OCI-M2 (cell line): Measurements from ENCODE around the gene SPATA6L.
"Not testable (repeated sequence)": the region's sequence is repeated elsewhere in the genome, so short reads cannot be mapped to it uniquely, and the experiment has no call there.

Experiments used
- DNase-seq: peaks from one replicate; lab custom pipeline; 2025; ENCODE audit not compliant: unreplicated experiment; lab: John Stamatoyannopoulos, UW

The SPATA6L gene

DNA sequence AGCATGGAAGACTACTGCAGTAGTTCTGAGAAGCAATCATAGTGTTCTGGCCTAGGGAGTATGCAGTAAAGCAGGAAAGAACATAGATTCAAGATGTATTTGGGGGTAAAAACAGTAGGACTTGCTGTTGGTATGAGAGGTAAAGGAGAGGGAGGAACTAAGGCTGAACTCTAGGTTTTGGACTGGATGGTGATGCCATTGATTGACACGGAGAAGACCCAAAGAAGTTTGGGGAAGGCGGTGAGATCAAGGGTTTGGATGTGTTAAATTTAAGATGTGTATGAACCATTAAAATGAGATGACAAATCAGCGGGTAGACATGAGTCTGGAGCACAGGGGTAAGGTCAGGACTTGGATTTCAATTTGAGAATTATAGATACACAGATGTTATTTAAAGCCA, 11.1 kb upstream of the SPATA6L start:
- DNase-seq, result no peak

DNA sequence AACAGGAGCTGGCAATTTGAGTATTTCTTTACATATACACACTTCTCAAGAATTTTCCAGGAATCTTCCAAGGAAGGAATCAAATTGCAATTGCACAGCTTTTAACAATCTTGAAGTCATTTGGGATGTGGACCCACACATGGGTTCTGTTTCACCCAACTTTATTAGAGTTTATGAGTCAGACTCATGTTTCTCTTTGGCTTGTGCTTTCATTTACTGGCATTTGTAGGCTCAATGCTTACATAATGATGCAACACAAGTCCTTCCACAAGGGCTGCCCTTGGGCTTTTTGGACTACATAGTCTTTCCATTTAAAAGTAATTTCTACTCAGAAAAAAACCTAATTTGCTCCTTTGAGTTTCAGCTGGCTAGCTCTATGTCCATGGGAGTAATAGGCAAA, 8.5 kb upstream of the SPATA6L start:
- no peak for DNase-seq

DNA sequence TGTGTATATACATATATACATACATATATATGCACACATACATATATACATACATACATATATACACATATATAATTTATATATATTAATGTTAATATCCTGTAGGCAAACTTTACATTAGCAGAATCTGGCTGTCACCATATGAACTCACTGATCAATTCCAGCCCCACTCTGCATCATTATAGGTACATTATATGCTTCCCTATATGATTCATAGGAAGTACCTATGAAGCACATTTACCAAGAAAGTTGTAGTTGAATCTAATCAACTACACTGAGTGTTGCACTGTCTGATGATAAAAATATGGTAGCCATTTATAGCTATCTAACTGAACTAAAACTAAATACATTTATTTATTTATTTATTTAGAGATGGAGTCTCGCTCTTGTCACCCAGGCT, 5.5 kb upstream of the SPATA6L start:
- no peak for DNase-seq

DNA sequence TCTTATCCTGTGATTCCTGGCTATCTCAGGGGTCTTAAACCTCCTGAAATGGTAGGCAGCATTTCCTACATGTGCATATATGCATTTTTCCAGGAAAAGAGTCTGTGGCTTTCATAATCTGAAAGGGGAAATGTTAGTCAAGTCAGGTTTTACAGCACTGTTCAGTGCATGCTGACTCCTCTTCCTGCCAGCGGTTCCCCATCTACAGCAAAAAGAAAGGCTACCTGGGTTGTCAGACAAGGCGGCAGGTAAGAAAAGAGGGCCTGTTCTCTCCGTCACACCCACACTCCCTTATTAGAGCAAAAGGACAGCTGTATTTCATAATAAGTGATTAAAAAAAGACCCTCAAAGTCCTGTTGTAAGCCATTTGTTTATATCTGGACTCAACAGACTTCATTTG, 4.3 kb upstream of the SPATA6L start:
- no peak for DNase-seq

DNA sequence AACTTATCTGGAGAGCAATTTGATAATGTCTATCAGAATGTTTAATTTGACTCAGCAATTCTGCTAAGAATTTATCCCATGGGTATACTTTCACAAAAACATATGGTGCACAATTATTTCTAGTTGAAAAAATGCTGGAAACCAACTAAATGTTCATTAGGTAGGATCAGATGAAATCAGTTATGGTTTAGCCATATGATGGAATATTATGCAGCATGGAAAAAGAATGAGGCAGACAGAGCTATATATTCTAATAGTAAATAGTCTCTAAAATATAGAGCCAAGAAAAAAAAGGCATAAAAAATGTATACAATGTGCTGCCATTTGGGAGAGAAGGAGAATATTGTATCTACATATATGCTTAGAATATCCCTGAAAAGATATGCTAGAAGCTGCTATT, 3.6 kb upstream of the SPATA6L start:
- no peak for DNase-seq

DNA sequence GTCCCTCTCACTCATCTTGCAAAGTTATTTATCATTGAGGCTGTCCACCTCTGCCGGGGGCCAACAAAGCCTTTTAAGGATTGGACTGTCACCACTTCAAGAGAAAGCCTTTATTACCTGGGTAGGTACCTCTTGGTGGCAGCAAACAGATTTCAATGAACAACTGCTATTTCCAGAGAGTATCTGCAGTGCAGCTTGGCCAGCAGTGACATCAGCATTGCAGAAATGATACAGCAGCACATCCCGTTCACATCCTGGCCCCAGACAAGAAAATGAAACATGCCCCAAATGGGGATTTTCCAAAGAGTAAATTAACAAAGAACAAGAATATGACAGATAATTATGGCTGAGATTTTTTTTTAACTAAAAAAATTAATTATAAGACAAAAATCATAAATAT, 2.3 kb upstream of the SPATA6L start:
- no peak for DNase-seq

DNA sequence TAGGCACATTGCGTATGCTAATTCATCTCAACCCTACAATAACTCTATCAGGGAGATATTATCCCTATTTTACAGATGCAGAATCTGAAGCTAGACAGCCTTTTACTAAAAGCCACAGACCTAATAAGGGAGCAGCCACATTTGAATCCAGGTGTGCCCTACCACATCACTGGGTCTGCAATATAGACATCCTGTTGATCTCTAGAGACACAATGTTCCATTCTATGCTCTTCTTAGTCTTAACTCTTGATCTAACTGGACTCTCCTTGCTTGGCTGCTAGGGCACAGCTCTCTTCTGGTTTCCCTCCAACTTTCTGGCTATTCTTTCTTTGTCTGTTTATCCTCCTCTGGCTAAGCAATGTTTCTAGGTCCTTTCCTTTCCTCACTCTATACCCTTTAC, 1.4 kb upstream of the SPATA6L start:
- DNase-seq, result no peak

DNA sequence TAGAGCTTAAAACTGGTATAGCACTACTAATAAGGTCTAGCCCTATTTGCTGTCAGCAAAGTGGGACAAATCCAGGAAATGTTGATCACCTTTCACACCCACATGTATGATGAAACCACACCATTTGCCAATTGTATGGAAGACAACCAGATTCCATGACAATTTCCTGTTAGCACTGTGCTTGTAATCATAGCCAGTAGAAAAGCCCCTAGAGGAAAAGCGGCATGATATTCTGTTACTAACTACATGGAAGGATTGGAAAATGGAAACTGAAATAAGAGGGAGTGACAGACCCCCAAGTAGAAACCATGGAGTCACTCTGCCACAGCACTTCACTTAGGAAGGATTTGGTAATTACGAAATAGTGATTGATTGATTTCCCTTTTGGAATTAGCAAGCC, 923 bp downstream of the SPATA6L start:
- no peak for DNase-seq

DNA sequence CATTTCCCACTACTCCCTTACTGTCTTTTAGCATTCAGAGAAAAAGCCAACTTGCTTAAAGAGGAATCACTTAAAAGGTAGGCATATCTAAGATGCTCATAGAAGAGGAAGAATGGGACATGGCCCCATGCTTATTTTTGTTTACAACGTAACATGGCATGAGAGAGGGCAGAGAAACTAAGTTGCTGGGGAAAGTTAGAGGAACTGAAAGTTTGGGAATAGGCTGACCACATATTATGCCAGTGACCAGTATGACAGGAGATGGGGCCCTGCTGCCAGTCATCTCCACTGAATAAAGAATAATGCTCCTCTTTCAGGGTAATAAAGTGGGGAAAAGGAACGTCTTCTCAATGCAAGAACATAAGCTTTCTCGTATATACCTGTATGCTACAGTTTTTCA, 2.3 kb downstream of the SPATA6L start:
- DNase-seq, result no peak

DNA sequence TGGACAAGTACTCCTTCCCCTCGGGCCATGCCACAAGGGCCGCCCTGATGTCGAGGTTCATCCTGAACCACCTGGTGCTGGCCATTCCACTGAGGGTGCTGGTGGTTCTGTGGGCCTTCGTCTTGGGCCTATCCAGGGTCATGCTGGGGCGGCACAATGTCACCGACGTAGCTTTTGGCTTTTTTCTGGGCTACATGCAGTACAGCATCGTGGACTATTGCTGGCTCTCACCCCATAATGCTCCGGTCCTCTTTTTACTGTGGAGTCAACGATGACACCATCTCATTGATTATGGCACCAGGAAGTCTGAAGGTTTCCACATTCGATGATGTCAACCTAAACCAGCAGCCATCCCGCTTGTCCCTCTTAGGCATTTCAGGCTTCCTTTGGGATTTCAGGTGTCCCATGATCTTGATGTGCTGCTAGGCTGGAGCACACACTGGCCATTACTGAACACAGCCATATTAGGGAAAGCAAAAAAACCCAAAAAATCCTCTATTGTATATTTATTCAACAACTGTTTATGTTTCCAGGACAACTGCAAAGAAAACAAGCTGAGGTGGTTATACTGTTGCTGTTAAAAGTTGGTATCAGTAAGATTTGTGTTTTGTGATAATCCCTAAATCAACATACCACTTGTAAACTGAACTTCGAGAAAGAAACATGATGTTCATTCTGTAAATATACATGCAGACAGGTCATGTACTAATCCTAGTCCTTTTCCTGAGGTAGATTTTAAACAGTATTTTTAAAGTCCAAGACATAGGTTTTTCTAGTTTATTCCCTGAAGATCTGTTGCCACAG, 3.1 kb downstream of the SPATA6L start:
- DNase-seq, result no peak

DNA sequence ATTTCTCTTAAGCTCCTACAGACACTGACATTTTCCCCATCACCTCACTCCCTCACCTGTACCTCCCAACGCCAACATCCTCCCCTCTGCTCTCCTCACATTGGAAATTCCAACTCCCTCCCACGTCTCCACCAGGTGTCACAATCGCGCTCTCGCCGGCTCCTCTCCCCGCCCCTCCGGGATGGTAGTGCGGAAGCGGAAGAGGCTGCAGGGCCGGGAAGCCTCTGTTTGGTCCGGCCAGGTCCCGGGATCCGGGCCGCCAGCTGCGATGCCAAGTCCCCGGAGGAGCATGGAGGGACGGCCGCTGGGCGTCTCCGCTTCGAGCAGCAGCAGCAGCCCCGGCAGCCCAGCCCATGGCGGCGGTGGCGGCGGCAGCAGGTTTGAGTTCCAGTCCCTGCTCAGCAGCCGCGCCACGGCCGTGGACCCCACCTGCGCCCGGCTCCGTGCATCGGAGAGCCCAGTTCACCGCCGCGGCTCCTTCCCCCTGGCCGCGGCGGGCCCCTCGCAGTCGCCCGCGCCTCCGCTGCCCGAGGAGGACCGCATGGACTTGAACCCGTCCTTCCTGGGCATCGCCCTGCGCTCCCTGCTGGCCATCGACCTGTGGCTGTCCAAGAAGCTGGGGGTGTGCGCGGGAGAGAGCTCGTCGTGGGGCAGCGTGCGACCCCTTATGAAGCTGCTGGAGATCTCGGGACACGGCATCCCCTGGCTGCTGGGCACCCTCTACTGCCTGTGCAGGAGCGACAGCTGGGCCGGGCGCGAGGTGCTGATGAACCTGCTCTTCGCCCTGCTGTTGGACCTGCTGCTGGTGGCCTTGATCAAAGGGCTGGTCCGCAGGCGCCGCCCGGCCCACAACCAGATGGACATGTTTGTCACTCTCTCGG, 3.9 kb downstream of the SPATA6L start, which contains the start of gene PLPP6:
TSS of gene PLPP6 (plus strand) at position 187 of the 881 bp plus-strand sequence. CDS start at position 269, 82 bp downstream.
- no peak for DNase-seq

DNA sequence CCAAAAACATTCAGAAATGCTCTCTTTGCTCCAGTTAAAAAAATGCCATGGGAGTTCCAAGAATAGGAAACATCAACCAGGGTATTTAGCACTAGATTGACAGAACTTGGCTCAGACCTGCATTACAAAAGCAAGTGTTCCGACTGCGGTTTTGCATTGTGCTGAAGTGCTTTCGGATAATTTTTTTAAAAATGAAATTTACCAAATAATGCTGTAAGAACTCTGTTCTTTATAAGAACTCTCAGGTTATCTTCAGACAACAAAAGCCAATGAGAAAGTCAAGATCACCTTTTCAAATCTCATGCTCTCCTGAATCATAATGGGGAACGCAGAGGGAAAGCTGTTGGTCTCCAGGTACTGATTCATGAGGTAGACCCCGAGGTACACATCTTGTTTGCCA, 4.7 kb downstream of the SPATA6L start:
- DNase-seq, result no peak

DNA sequence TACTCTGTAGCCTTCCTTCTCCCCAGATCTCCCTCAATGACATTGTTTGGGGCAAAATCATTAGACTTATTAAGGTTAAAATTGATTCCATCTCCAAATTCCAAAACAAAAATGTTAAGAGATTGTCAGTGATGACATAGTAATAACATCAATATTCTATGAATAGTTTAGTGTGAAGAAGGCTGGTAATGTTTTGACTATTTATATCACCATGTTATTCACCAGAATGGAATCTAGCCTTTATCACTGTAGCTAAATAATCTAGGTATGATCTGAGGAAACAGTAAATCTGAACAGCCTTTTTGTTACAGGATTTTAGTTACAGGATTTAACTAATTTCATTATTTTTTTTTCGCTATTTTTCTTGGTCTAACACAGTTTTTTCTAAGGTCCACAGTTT, 5.1 kb downstream of the SPATA6L start:
- DNase-seq, result no peak

DNA sequence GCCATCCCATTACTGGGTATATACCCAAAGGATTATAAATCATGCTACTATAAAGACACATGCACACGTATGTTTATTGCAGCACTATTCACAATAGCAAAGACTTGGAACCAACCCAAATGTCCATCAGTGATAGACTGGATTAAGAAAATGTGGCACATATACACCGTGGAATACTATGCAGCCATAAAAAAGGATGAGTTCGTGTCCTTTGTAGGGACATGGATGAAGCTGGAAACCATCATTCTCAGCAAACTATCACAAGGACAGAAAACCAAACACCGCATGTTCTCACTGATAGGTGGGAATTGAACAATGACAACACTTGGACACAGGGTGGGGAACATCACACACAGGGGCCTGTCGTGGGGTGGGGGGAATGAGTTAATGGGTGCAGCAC, 5.6 kb downstream of the SPATA6L start:
- DNase-seq, result not testable (repeated sequence)

DNA sequence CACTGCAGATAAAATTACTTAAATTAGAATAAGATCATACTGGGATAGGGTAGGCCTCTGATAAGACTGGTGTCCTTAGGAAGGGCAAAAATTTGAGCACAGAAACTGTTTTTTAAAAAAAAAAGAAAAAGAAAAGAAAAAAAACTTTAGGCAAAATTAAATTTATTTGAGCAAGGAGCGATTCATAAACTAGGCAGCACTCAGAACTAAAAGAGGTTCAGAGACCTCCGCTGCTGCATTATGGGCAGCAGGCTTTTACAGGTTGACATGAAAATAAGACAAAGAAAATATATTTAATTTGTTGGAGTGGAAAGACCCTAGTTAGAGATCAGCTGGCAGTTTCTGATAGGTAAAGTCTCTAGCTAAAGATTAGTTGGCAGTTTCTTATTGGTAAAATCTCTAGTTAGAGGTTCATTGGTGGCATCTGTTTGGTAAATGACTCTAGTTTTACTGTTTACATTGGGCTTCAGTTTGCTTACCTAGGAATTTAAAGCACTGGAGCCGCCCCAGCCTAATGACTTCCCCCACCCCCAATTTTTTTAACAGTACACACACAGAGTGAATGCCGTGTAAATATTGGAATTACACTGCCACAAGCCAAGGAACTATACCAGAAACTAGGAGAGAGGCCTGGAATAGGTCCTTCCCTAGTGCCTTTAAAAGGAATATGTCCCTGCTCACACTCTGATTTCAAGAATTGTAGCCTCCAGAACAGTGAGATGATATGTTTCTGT, 8.7 kb downstream of the SPATA6L start:
- DNase-seq, result no peak

DNA sequence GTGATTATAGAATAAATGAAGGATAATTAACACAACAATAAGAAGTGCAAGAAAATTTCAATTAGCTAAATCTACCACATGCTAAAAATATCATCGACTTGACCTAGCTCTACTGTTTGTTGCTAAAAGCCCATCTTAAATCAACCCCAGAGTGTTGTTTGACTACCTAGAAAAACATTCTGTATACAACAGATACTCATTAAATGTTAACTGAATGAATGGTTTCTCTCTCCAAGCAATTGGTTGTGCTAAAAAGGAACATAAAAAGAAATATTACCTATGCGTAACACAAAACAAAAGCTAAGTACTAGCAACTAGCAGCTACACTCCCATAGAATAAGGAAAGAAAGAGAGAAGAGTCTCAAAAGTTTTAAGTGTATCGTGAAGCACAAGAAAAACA, 9.7 kb downstream of the SPATA6L start:
- DNase-seq, result no peak

DNA sequence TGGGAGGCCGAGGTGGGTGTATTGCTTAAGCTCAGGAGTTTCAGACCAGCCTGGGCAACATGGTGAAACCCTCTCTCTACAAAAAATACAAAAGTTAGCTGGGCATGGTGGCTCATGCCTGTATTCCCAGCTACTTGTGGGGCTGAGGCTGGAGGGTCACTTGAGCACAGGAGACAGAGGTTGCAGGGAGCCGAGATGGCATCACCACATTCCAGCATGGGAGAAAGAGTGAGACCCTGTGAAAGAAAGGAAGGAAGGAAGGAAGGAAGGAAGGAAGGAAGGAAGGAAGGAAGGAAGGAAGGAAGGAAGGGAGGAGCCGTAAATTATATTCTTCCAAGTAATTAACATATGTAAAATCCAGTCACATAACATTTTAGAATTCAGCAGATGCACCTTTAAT, 10.1 kb downstream of the SPATA6L start:
- not testable (repeated sequence) for DNase-seq

DNA sequence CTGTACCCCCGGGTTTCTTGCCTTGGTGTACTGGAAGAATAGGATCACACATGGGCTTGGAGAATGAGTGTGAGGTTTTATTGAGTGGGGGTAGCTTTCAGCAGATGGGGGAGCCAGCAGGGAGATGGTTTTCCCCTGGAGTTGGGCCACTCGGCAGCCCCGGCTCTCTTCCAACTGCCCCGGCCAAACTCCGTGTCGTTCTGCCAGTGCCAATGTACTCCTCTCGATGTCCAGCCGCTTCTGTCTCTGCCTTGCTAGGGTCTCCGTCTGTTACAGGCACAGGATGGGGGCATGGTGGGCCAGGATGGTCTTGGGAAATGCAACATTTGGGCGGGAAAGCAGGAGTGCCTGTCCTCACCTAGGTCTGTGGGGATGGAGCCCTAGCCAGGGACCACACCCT, 11.7 kb downstream of the SPATA6L start:
- no peak for DNase-seq

DNA sequence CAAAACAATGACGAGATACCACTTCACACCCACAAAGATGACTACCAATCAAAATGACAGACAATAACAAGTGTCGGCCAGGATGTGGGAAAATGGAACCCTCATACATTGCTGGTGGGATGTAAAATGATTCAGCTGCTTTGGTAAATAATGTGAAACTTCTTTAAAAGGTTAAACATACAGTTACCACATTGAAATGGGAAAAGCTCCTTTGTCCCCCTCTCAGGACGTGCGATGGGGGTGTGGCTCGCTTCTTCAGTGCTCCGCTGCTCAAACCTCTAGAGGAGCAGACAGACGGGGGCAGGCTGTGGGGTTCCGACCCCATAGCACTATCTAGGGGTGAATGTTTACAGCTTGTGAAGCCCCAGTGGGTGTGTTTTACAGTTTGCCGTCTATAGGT, 12.2 kb downstream of the SPATA6L start:
- DNase-seq, result no peak

DNA sequence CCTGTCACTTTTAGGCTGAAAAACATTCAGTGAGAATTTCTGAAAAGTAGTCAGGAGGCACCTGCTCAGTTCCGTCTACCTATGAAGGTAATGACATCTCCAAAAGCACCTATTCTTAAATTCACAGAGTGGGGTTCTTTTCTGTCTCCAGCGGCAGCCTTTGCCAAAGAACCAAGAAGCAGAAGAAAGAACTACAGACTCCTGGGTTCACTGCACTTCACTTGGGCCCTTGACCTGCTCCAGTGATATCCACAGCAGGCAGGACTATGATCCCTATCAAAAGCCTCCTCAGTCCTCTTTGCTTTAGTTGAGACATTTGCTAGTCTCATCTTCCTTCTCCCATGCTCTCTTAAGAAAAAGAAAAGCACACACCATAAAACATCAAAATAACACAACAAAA, 23.9 kb downstream of the SPATA6L start:
- no peak for DNase-seq

DNA sequence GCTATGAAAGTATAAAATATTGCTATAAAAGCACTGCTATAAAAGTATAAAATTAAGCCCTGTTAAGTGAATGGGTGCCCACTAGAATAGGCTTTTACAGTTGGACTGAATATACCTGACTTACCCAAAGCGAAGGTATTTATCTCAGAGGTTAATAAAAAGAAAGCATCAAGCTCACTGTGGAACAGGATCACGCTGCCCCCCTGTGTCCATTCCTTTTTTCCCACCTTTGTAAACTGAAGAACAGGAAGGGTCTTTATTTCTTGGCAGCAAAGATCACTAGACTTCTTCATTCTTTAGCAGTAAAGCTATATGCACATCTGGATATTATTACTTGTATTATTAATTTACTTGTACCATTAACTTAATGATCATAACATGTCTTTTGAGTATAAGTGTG, 26.3 kb downstream of the SPATA6L start:
- no peak for DNase-seq

DNA sequence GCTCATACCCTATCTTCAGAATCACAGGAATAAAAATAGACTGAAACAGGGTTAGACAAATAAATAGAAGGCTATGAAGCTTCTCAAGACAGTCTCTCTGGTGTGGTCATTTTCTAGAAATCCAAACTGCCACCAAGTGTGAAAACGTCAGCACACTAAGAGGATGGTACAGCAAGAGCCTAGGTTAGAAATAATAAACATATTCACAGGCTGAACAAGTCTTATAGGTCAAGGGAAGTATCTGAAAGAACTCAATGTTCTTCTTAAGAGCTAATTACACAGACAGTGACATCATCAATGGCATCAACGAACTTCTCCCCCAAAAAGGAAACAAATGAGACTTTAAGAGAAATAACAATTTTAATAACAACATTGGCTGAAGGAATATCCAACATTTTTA, 26.9 kb downstream of the SPATA6L start:
- no peak for DNase-seq
